C4-2B (cell line): Measurements from ENCODE around the gene TPD52L1.

Source experiments
- ZFX ChIP-seq: fragments of 450-650 bp; IDR thresholded peaks from 2 replicates; pipeline ENCODE4 v1.6.1; 2017
- TF ChIP-seq, protein P1 (sequence below): fragments of 450-650 bp; conservative IDR thresholded peaks from 2 replicates; pipeline ENCODE4 v1.5.1; 2017; ENCODE audit warnings: mild to moderate bottlenecking

- TF ChIP-seq, protein P1, sequence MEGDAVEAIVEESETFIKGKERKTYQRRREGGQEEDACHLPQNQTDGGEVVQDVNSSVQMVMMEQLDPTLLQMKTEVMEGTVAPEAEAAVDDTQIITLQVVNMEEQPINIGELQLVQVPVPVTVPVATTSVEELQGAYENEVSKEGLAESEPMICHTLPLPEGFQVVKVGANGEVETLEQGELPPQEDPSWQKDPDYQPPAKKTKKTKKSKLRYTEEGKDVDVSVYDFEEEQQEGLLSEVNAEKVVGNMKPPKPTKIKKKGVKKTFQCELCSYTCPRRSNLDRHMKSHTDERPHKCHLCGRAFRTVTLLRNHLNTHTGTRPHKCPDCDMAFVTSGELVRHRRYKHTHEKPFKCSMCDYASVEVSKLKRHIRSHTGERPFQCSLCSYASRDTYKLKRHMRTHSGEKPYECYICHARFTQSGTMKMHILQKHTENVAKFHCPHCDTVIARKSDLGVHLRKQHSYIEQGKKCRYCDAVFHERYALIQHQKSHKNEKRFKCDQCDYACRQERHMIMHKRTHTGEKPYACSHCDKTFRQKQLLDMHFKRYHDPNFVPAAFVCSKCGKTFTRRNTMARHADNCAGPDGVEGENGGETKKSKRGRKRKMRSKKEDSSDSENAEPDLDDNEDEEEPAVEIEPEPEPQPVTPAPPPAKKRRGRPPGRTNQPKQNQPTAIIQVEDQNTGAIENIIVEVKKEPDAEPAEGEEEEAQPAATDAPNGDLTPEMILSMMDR: no peak
- no peak for TF ChIP-seq ZFX
Observed at GRCh38 chr6:125252891-125253290, 99.3 kb downstream of the TPD52L1 start.
